SK-N-SH (cell line): Measurements from ENCODE around the gene MGST2. TPM values are rescaled to one million over a fixed set of nuclear protein-coding genes. Genes with fewer than 3 reads are reported as not detected.

Source experiments
- CTCF ChIA-PET: fragments of 300-600, 350-600 bp; formaldehyde crosslinking; extraction: SDS; loops from one replicate; lab custom pipeline; 2021; lab: Yijun Ruan, JAX
- POLR2A ChIA-PET: fragments of 350-600 bp; sonication (Branson Sonifier 250); formaldehyde crosslinking; extraction: SDS; loops from one replicate; lab custom pipeline; 2020; ENCODE audit warnings: antibody characterized with exemption, inconsistent platforms; lab: Yijun Ruan, JAX
- DNase-seq: peaks from one replicate; pipeline ENCODE4 v3.0.0; 2012
- H2AFZ ChIP-seq: fragments of 200-600 bp; sonication (generic); 2 replicates; pipeline ENCODE4 v1.8.1; 2016; ENCODE audit warnings: antibody characterized with exemption, mild to moderate bottlenecking, low read depth
- H3F3A ChIP-seq: fragments of 200-600 bp; sonication (generic); replicated peaks from 2 replicates; pipeline ENCODE3; 2016; ENCODE audit warnings: antibody characterized with exemption, mild to moderate bottlenecking; ENCODE audit not compliant: insufficient read depth
- H3K27ac ChIP-seq, 2 experiments: fragments of 200-500 bp in 1 of 2; fragments of 200-600 bp in 1 of 2; sonication (Bioruptor generic) in 1 of 2; sonication (generic), shearing (Covaris generic) in 1 of 2; 2 replicates each; pipeline versions ENCODE4 v1.5.1 to v1.6.1; 2014 to 2016; ENCODE audit warnings: low read depth in 2 of 2, inconsistent platforms in 1 of 2, low read length in 1 of 2, mild to moderate bottlenecking in 1 of 2, mixed read lengths in 1 of 2
- H3K27me3 ChIP-seq: fragments of 200-600 bp; sonication (generic), shearing (Covaris generic); 2 replicates; pipeline ENCODE4 v1.6.1; 2016; ENCODE audit warnings: mixed run types; ENCODE audit not compliant: insufficient read depth
- H3K36me3 ChIP-seq, 2 experiments: fragments of 200-500 bp in 1 of 2; fragments of 200-600 bp in 1 of 2; sonication (Bioruptor generic) in 1 of 2; sonication (generic) in 1 of 2; replicated peaks in 1 of 2; 2 replicates each; pipeline versions ENCODE3 to v1.5.1; 2014 to 2016; ENCODE audit warnings: low read length in 1 of 2, mild to moderate bottlenecking in 1 of 2; ENCODE audit not compliant: insufficient read depth in 2 of 2, control insufficient read depth in 1 of 2
- H3K4me1 ChIP-seq, 2 experiments: fragments of 200-500 bp in 1 of 2; fragments of 200-600 bp in 1 of 2; sonication (Bioruptor generic) in 1 of 2; sonication (generic), shearing (Covaris generic) in 1 of 2; 2 replicates each; pipeline versions ENCODE4 v1.5.1 to v1.6.1; 2014 to 2016; ENCODE audit warnings: low read depth in 1 of 2, low read length in 1 of 2, mixed run types in 1 of 2; ENCODE audit not compliant: insufficient read depth in 2 of 2, control insufficient read depth in 1 of 2
- H3K4me2 ChIP-seq: fragments of 200-600 bp; sonication (generic), shearing (Covaris generic); 2 replicates; pipeline ENCODE4 v1.6.1; 2017; ENCODE audit warnings: mixed run types
- H3K4me3 ChIP-seq, 2 experiments: fragments of 200-500 bp in 1 of 2; fragments of 200-600 bp in 1 of 2; sonication (Bioruptor generic) in 1 of 2; sonication (generic), shearing (Covaris generic) in 1 of 2; 2 replicates each; pipeline versions ENCODE4 v1.5.1 to v1.8.1; 2014 to 2016; ENCODE audit warnings: low read depth in 2 of 2, inconsistent platforms in 1 of 2, low read length in 1 of 2, mild to moderate bottlenecking in 1 of 2, mixed read lengths in 1 of 2, moderate library complexity in 1 of 2
- H3K79me2 ChIP-seq: fragments of 200-600 bp; sonication (generic); 2 replicates; pipeline ENCODE4 v1.8.1; 2017; ENCODE audit warnings: mild to moderate bottlenecking; ENCODE audit not compliant: insufficient read depth
- H3K9ac ChIP-seq: fragments of 200-600 bp; sonication (generic); 2 replicates; pipeline ENCODE4 v1.6.1; 2017; ENCODE audit warnings: mixed run types
- H3K9me2 ChIP-seq: fragments of 200-600 bp; sonication (generic); 2 replicates; pipeline ENCODE4 v1.6.1; 2017; ENCODE audit warnings: mixed run types
- H3K9me3 ChIP-seq: fragments of 200-600 bp; sonication (generic); 2 replicates; pipeline ENCODE4 v1.6.1; 2017; ENCODE audit warnings: mixed run types, mild to moderate bottlenecking, moderate library complexity
- H4K20me1 ChIP-seq: fragments of 200-600 bp; sonication (generic); 2 replicates; pipeline ENCODE4 v1.6.1; 2017; ENCODE audit warnings: mild to moderate bottlenecking, mixed run types; ENCODE audit not compliant: insufficient read depth
- CHD2 ChIP-seq: fragments of 150-350 bp; IDR thresholded peaks from 2 replicates; pipeline ENCODE4 v1.6.1; 2018; ENCODE audit warnings: low read length; ENCODE audit not compliant: partially characterized antibody
- CTCF ChIP-seq: fragments of 200-600 bp; sonication (generic); IDR thresholded peaks from 2 replicates; pipeline ENCODE4 v1.6.1; 2017; ENCODE audit warnings: antibody characterized with exemption, mild to moderate bottlenecking, moderate library complexity
- EZH2phosphoT487 ChIP-seq: fragments of 200-600 bp; sonication (generic); IDR thresholded peaks from 2 replicates; pipeline ENCODE4 v1.6.1; 2017; ENCODE audit warnings: low read depth, mixed run types, mild to moderate bottlenecking, antibody characterized with exemption, moderate library complexity, borderline replicate concordance
- GABPA ChIP-seq: IDR thresholded peaks from 2 replicates; pipeline ENCODE4 v1.4.0; 2012; ENCODE audit warnings: low read depth, mild to moderate bottlenecking
- MAX ChIP-seq: IDR thresholded peaks from 2 replicates; pipeline ENCODE4 v1.4.0; 2012; ENCODE audit warnings: low read depth
- MEF2A ChIP-seq: IDR thresholded peaks from 2 replicates; pipeline ENCODE4 v1.4.0; 2012; ENCODE audit warnings: low read depth, borderline replicate concordance
- NFIC ChIP-seq: IDR thresholded peaks from 2 replicates; pipeline ENCODE4 v1.4.0; 2012; ENCODE audit warnings: borderline replicate concordance
- POLR2AphosphoS5 ChIP-seq: IDR thresholded peaks from 2 replicates; pipeline ENCODE4 v1.6.1; 2012; ENCODE audit warnings: low read depth, low read length
- RAD21 ChIP-seq: IDR thresholded peaks from 2 replicates; pipeline ENCODE4 v1.6.1; 2012; ENCODE audit warnings: mild to moderate bottlenecking, low read length
- SMC3 ChIP-seq: IDR thresholded peaks from 2 replicates; pipeline ENCODE4 v1.6.1; 2012; ENCODE audit warnings: low read depth, low read length, improper control_type of control experiment
- TEAD4 ChIP-seq: IDR thresholded peaks from 2 replicates; pipeline ENCODE4 v1.4.0; 2012; ENCODE audit warnings: mild to moderate bottlenecking, borderline replicate concordance; ENCODE audit not compliant: insufficient read depth
- USF1 ChIP-seq: IDR thresholded peaks from 2 replicates; pipeline ENCODE4 v1.4.0; 2012; ENCODE audit warnings: low read depth, borderline replicate concordance
- ZBTB33 ChIP-seq: IDR thresholded peaks from 2 replicates; pipeline ENCODE4 v1.4.0; 2012; ENCODE audit warnings: low read depth, borderline replicate concordance
- WGBS: methylation state at CpG from one replicate; pipeline ENCODE4 v1.1.6; 2017; ENCODE audit warnings: low lambda C conversion rate; 5-methylcytosine and 5-hydroxymethylcytosine counted together
- polyA plus RNA-seq, 3 experiments: library from polyadenylated mRNA; depleted of rRNA; stranded (reverse); fragments of >200 nt; gene quantifications; 2 replicates each; pipeline ENCODE4 v1.2.3, GENCODE V29; 2012

Gene MGST2
- polyA plus RNA-seq, 1 of the 3 experiments (the other 2 are of a cell fraction) = 26.5 TPM

DNA sequence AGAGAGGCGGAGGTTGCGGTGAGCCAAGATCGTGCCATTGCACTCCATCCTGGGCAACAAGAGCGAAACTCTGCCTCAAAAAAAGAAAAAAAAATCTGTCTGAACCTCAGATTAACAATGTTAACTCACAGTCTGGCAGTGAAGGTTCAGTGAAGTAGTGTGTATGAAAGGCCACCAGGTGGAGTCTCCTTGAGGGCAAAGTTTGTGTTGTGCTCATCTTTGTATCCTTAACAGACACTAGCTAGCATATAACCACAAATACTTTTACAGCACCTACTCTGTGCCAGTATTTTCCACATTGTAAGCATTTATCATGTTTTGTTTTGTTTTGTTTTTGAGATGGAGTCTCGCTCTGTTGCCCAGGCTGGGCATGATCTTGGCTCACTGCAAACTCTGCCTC is 46.0 kb upstream of the MGST2 start:
- POLR2A ChIA-PET = no interaction called here
- WGBS = 74% methylated on average over 5 of the region's 5 CpGs
- Histone ChIP-seq H3K4me3 (no peak overlapping the region), H3K9me2 (no peaks in the 10 kb centered on the region), H4K20me1 (no peaks in the 10 kb centered on the region), H3K4me2 (no peak overlapping the region), H3K36me3 (no peaks in the 10 kb centered on the region), H3K79me2 (no peaks in the 10 kb centered on the region), H2AFZ (no peak overlapping the region)
- CTCF ChIA-PET = interaction anchor here (0.6 to 5.7 kb wide), 8 partner anchors 14 to 367 kb away, joined by 3 to 38 read pairs (median 4); no protein-coding TSS in a partner anchor
- TF ChIP-seq CTCF = peak; percentile 49
- TF ChIP-seq GABPA = no peak
- TF ChIP-seq SMC3 = peak; percentile 32
- TF ChIP-seq RAD21 = peak; percentile 27; the same call in 1 of the 2 replicates
- no peak for TF ChIP-seq MAX
- TF ChIP-seq, all 33 proteins: peak for 3
- Histone ChIP-seq H3F3A (no peaks in the 10 kb centered on the region), H3K27me3 (no peaks in the 10 kb centered on the region), H3K9me3 (no peaks in the 10 kb centered on the region), H3K27ac (no peak overlapping the region), H3K9ac (no peak overlapping the region), H3K4me1 (no peaks in the 10 kb centered on the region)
- no peak for DNase-seq

DNA sequence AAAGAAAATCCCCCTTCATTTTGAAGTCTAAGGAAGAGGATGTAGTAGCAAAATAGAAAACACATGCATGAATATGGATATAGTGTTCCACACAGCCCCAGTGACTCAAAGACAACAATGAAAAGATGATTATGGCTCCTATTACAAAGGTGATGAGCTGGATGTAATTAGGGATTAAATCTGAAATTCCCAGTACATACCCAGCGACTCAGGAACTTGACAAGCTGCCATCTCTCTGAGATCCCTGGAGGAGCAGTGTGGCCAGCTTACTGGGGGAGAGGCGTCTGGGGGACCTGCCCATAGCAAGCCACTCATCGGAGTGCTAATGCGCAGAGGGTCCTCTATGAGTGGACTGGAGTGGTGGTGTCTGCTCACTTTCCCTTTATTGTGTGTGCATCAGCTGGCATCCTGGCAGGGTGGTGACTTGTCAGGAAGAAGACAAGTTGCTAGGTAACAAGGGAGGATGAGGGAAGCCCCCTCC is 42.7 kb upstream of the MGST2 start:
- Histone ChIP-seq H3K36me3 (no peaks in the 10 kb centered on the region), H3K4me1 (no peaks in the 10 kb centered on the region; a peak in 1 of 4 replicates), H4K20me1 (no peaks in the 10 kb centered on the region), H3K27ac (no peak overlapping the region), H3K4me3 (no peak overlapping the region), H3K4me2 (no peak overlapping the region), H3F3A (no peaks in the 10 kb centered on the region), H3K9me2 (no peaks in the 10 kb centered on the region), H2AFZ (no peak overlapping the region), H3K9me3 (no peaks in the 10 kb centered on the region), H3K79me2 (no peaks in the 10 kb centered on the region), H3K27me3 (no peaks in the 10 kb centered on the region), H3K9ac (no peak overlapping the region)
- ChIA-PET POLR2A (no interaction called here), CTCF (interaction anchor here (4.7 kb wide), 1 partner anchor 29 kb away, joined by 23 read pairs; no protein-coding TSS in a partner anchor)
- DNase-seq = no peak
- no peak for TF ChIP-seq RAD21
- TF ChIP-seq MEF2A = no peak
- TF ChIP-seq TEAD4 = no peak
- 59% methylated on average over 4 of the region's 4 CpGs for WGBS

DNA sequence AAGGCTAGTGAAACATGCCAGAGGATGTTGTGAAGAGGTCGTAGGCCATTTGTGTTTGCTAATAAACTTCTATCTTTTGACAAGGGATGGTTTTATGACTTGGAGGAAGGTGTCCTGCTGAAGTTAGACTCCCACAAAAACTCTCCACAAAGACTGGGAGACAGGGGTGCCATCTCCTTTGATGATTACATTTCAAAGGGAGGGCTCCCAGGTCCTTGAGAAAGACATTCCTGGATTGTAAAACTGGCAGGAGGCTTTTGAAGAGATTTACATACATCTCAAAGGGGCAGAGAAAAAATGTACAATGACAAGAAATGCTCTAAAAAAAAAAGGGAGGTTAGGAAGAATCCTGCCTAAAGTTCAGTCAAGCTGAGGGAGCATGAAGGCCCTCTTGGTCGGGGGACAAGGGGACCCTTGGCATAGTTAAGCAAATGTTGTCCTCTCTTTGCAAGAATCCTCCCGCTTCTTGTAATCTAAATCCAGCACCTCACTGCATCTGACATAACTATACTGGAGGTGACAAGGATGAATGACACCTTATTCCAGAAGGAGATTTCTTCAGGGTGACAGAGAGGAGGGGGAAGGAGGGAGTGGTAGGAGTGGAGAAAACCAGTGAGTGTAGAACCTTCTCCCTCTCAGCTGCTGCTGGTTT is 41.1 kb upstream of the MGST2 start:
- Histone ChIP-seq H3K4me1 (no peaks in the 10 kb centered on the region; a peak in 1 of 4 replicates), H2AFZ (no peak overlapping the region), H3K27me3 (no peaks in the 10 kb centered on the region), H3K9me2 (no peaks in the 10 kb centered on the region), H3K4me2 (no peak overlapping the region), H3K9ac (no peak overlapping the region), H3K36me3 (no peaks in the 10 kb centered on the region), H3K9me3 (no peaks in the 10 kb centered on the region), H3K79me2 (no peaks in the 10 kb centered on the region), H4K20me1 (no peaks in the 10 kb centered on the region), H3K4me3 (no peak overlapping the region), H3F3A (no peaks in the 10 kb centered on the region), H3K27ac (no peak overlapping the region)
- WGBS = 49% methylated on average over 3 of the region's 3 CpGs
- ChIA-PET CTCF (interaction anchor here (0.6 to 4.7 kb wide), 4 partner anchors 21 to 67 kb away, joined by 3 to 23 read pairs (median 10); no protein-coding TSS in a partner anchor), POLR2A (no interaction called here)
- no peak for DNase-seq
- no peak for TF ChIP-seq POLR2AphosphoS5
- TF ChIP-seq CHD2 = no peak
- no peak for TF ChIP-seq ZBTB33
- no peak for TF ChIP-seq EZH2phosphoT487
- no peak for TF ChIP-seq RAD21
- TF ChIP-seq SMC3 = no peak
- no peak for TF ChIP-seq CTCF
- no peak for TF ChIP-seq NFIC
- no peak for TF ChIP-seq USF1
